GM18870 (cell line): Measurements from ENCODE around the gene ZNF764.
"Not testable (repeated sequence)": the region's sequence is repeated elsewhere in the genome, so short reads cannot be mapped to it uniquely, and the experiment has no call there.

Experiments used
- ATAC-seq: cut with Tn5 transposase; IDR thresholded peaks from one replicate; pipeline ENCODE4 v1.9.1; 2021; ENCODE audit warnings: moderate library complexity; ENCODE audit not compliant: unreplicated experiment

ZNF764 gene

GRCh38 chr16:30551781-30552180, 6.4 kb downstream of the ZNF764 start:
- no peak for ATAC-seq

GRCh38 chr16:30548416-30549253, 9.5 kb downstream of the ZNF764 start:
- ATAC-seq: no peak

- no peak for ATAC-seq
Measured at GRCh38 chr16:30546115-30546514, 12.1 kb downstream of the ZNF764 start.

- no peak for ATAC-seq
Measured at GRCh38 chr16:30543067-30543466, 15.1 kb downstream of the ZNF764 start.

- ATAC-seq: no peak
Measured at GRCh38 chr16:30541502-30542329, 16.5 kb downstream of the ZNF764 start.

- not testable (repeated sequence) for ATAC-seq
Measured at GRCh38 chr16:30540916-30541464, 17.2 kb downstream of the ZNF764 start.

- ATAC-seq: not testable (repeated sequence)
Measured at GRCh38 chr16:30539986-30540526, 18.1 kb downstream of the ZNF764 start.

GRCh38 chr16:30539000-30539964, 18.9 kb downstream of the ZNF764 start:
- no peak for ATAC-seq

GRCh38 chr16:30536391-30537024, 21.7 kb downstream of the ZNF764 start:
- not testable (repeated sequence) for ATAC-seq

GRCh38 chr16:30535777-30536190, 22.4 kb downstream of the ZNF764 start:
- no peak for ATAC-seq

GRCh38 chr16:30535106-30535776, 22.9 kb downstream of the ZNF764 start:
- ATAC-seq: no peak

GRCh38 chr16:30534368-30535105, 23.6 kb downstream of the ZNF764 start, which contains the start of gene ZNF747:
TSS of gene ZNF747 (minus strand) at chr16:30534858. CDS start at chr16:30534679, 179 bp downstream.
- peak; percentile 44 for ATAC-seq

- ATAC-seq: peak; percentile 19
Measured at GRCh38 chr16:30533748-30534367, 24.3 kb downstream of the ZNF764 start.

GRCh38 chr16:30533146-30533522, 25.0 kb downstream of the ZNF764 start:
- ATAC-seq: no peak

- ATAC-seq: no peak
Measured at GRCh38 chr16:30532285-30533145, 25.7 kb downstream of the ZNF764 start.

GRCh38 chr16:30530163-30531037, 27.8 kb downstream of the ZNF764 start:
- ATAC-seq: no peak
